ENCODE data around the gene CELF1. TPM values are rescaled to one million over a fixed set of nuclear protein-coding genes. Genes with fewer than 3 reads are reported as not detected.
A peak's percentile ranks its signal among the peaks of the same experiment; 100 is the strongest.

CELF1 gene
- total and polyA plus RNA-seq, 2 donors, result 35.2 to 125 TPM

DNA sequence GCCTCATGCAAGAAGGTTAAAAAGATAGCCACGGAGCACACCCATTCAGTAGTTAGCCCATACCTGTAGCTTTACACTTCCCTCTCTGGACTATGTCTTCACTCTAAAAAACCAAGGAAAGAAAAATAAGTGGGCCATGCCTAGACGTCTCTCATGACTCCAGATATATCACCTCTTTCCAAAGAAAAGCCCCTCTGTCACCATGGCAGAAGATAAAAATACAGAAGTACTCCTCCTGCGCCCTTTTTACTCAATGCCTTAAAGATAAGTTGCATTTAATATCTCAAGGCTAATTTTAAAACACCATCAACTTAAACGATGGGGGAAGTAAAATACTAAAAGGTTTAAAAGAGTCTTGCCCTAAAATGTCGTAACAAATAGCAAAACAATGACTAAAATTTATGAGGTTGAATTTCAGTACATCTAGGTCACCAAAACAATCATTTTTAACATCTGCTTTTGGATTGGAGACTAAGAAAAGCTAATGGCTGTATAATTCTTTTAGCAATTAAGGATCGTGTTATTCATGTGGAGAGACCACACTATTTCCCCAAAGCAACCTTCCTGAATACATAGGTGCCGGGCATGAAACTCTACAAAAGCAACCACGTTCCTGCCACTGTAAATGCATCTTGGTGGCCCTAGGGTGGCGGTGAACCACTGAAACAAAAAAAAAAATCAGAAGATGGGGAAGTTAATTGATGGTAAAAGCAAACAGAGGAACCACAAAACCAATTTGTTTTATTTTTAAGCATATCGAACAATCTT, 46.0 kb downstream of the CELF1 start:
- H3K4me1 ChIP-seq (ENCODE audit: insufficient read depth), result peaks cover 4% of the 10 kb centered on the region
- H3K36me3 ChIP-seq (ENCODE audit: insufficient read depth), result no peaks in the 10 kb centered on the region
- no peak for DNase-seq (ENCODE audit: extremely low spot score)
- no peak overlapping the region for H3K4me3 ChIP-seq (ENCODE audit: low read depth, low read length)
- H3K27ac ChIP-seq (ENCODE audit: low read depth), result no peak overlapping the region
- 50% methylated on average over 10 of the region's 10 CpGs for WGBS

DNA sequence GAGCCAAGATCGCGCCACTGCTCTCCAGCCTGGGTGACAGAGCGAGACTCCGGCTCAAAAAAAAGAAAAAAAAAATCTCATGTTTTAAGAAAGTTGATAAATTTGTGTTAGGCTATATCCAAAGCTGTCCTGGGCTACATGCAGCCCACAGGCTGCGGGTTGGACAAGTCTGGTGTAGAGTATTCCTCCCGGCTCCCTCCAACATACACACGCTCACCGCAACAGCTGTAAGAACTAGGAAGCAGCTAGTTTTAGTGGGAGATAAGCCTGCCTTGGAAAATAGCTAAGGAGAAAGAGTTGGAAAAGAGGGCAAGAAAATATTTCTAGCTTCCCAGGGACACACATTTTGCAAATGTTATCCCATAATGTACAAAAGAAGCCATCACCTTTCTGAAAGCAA, 46.6 kb downstream of the CELF1 start:
- Histone ChIP-seq H3K4me3 (ENCODE audit: low read depth, low read length) (no peak overlapping the region), H3K36me3 (ENCODE audit: insufficient read depth) (no peaks in the 10 kb centered on the region), H3K4me1 (ENCODE audit: insufficient read depth) (peaks cover 4% of the 10 kb centered on the region), H3K27ac (ENCODE audit: low read depth) (no peak overlapping the region)
- DNase-seq (ENCODE audit: extremely low spot score), result no peak
- 61% methylated on average over 8 of the region's 8 CpGs for WGBS

DNA sequence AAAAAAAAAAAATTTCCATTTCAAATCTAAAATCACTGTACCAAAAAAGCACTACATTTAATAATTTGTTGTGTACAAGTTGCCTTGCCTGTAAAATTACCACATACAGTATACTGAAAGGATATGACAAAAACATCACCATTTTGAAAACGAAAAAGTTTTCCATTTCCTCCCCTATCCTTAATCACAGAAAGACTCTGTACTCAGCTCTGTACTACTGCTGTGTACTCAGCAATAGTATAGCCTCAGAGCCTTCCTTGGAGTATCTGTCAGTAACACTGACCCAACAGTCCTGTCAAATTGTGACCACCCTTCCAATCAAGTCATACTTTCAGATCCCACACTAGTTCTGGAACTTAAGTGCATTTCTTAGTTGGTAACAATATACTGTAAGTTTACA, 48.0 kb downstream of the CELF1 start:
- Histone ChIP-seq H3K4me3 (ENCODE audit: low read depth, low read length) (no peak overlapping the region), H3K27ac (ENCODE audit: low read depth) (no peak overlapping the region), H3K36me3 (ENCODE audit: insufficient read depth) (no peaks in the 10 kb centered on the region), H3K4me1 (ENCODE audit: insufficient read depth) (peaks cover 4% of the 10 kb centered on the region)
- 83% methylated on average over 1 of the region's 1 CpG for WGBS
- DNase-seq (ENCODE audit: extremely low spot score), result no peak

DNA sequence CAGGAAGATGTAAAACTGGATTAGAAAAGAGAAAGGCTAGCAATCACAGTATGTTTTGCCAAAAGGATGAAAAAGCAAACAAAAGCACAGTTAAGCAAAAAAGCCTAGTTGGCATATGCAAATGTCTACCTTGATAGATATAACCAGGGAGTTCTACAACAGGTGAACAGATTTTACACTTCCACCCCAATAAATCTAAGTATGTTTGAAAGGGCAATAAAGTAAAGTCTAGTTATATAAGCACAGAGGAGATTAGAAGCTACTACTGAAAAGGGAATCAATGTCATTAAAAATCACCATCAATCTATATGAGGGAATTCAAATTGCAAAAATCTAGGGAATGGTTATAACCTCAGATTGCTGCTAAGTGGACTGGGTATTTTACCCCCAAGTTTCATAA, 49.7 kb downstream of the CELF1 start:
- DNase-seq (ENCODE audit: extremely low spot score), result no peak
- H3K36me3 ChIP-seq (ENCODE audit: insufficient read depth), result no peaks in the 10 kb centered on the region
- H3K27ac ChIP-seq (ENCODE audit: low read depth), result no peak overlapping the region
- H3K4me3 ChIP-seq (ENCODE audit: low read depth, low read length), result no peak overlapping the region
- peaks cover 3% of the 10 kb centered on the region for H3K4me1 ChIP-seq (ENCODE audit: insufficient read depth)

DNA sequence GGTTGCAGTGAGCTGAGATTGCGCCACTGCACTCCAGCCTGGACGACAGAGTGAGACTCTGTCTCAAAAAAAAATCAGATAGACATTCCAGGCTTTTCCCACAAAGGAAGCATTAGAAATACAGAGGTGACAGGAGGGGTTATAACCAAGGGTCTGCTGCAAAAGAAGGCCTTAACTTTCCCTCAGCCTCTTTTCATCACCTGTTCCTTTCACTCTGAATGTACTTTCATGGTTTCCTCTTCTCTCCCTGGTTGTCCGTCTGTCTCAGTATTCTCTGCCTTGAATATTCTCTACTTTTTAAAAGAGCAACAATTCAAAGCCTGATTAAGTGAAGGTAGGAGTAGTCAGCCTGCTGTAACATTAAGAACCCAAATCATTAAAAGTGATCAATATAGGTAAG, 50.2 kb downstream of the CELF1 start:
- no peaks in the 10 kb centered on the region for H3K36me3 ChIP-seq (ENCODE audit: insufficient read depth)
- no peak overlapping the region for H3K27ac ChIP-seq (ENCODE audit: low read depth)
- H3K4me3 ChIP-seq (ENCODE audit: low read depth, low read length), result no peak overlapping the region
- WGBS, result 77% methylated on average over 3 of the region's 3 CpGs
- DNase-seq (ENCODE audit: extremely low spot score), result no peak
- peaks cover 1% of the 10 kb centered on the region for H3K4me1 ChIP-seq (ENCODE audit: insufficient read depth)

DNA sequence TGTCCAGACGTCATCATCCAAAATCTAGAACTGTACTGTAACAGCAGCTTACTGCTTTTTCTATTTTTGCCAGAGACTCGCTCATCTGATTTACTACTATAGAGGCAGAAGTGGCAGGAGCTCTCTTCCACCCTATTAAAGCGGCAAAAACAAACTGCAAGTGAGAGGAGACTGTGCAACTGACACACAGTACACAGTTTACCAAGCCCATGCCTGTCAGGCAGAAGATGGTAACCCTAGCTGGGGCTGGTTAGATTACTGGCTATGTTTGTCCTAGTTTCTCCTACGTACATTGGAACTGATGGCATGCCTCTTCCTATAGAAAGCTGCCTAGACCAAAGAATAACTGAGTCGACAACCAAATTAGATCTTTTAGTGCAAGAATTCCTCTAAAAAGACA, 51.8 kb downstream of the CELF1 start:
- H3K27ac ChIP-seq (ENCODE audit: low read depth), result no peak overlapping the region
- 87% methylated on average over 5 of the region's 5 CpGs for WGBS

DNA sequence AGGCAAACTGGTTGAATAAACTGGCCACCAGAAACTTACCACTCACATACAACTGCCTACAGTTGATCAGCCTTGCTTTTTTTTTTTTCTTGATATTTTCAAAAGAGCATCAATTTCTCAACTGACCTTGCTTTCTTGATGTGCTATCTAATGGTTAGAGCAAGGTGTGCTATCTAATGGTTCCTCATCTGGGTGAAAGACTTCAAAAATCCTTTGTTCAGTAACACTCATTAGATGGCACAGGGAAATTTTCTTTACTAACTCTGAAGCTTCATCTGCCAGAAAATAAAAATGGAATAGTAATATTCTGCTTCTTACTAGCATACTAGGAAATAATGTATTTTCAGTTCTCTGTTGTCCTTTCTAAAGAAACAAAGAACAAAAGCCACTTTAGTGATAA, 52.8 kb downstream of the CELF1 start:
- Histone ChIP-seq H3K4me1 (ENCODE audit: insufficient read depth) (no peaks in the 10 kb centered on the region), H3K36me3 (ENCODE audit: insufficient read depth) (peaks cover 4% of the 10 kb centered on the region), H3K27ac (ENCODE audit: low read depth) (no peak overlapping the region), H3K4me3 (ENCODE audit: low read depth, low read length) (no peak overlapping the region)
- DNase-seq (ENCODE audit: extremely low spot score), result no peak

More for the DNA sequence above, 51.8 kb downstream of the CELF1 start:
- no peaks in the 10 kb centered on the region for H3K4me1 ChIP-seq (ENCODE audit: insufficient read depth)
- DNase-seq (ENCODE audit: extremely low spot score), result no peak
- peaks cover 2% of the 10 kb centered on the region for H3K36me3 ChIP-seq (ENCODE audit: insufficient read depth)
- no peak overlapping the region for H3K4me3 ChIP-seq (ENCODE audit: low read depth, low read length)

DNA sequence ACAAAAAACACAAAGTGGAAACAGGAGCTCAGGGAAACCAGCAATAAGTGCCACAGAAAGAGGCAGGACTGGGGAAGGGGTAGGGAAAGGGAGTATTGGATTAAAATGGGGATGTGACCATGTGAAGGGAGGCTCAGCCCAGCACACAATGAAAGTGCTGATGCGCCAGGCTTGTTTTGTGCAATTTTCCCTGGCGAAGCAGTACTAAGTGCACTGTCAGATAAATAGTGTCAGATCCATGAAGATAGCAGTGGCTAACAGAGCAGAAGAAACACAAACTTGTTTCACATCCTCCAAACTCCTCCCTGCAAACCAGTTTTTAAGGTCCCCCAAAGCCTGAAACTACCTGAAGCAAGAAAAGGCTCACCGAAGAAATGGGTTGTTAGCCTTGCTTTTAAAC, 53.3 kb downstream of the CELF1 start:
- 87% methylated on average over 3 of the region's 3 CpGs for WGBS
- no peak for DNase-seq (ENCODE audit: extremely low spot score)
- no peak overlapping the region for H3K27ac ChIP-seq (ENCODE audit: low read depth)
- no peaks in the 10 kb centered on the region for H3K4me1 ChIP-seq (ENCODE audit: insufficient read depth)
- peaks cover 4% of the 10 kb centered on the region for H3K36me3 ChIP-seq (ENCODE audit: insufficient read depth)
- H3K4me3 ChIP-seq (ENCODE audit: low read depth, low read length), result no peak overlapping the region

DNA sequence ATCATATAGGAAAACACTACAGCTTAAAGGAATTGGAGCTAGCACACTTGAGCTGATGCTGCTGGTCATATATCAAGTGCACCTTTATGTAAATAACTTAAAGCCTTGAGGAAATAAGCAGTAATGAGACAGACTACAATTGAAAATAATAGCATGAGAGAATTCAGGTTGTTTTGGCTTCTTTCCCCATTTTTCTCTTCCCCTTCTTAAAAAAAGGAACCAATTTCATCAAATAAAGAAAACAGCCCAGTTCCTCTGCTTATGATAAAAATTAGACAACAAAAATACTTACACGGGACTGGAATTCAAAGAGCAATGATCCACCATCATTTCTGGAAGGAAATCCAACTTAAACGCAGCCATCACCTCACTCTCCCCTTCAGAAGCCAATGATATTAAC, 53.8 kb downstream of the CELF1 start:
- Histone ChIP-seq H3K4me1 (ENCODE audit: insufficient read depth) (no peaks in the 10 kb centered on the region), H3K36me3 (ENCODE audit: insufficient read depth) (peaks cover 4% of the 10 kb centered on the region), H3K4me3 (ENCODE audit: low read depth, low read length) (no peak overlapping the region), H3K27ac (ENCODE audit: low read depth) (no peak overlapping the region)
- DNase-seq (ENCODE audit: extremely low spot score), result no peak
- WGBS, result 60% methylated on average over 2 of the region's 2 CpGs

DNA sequence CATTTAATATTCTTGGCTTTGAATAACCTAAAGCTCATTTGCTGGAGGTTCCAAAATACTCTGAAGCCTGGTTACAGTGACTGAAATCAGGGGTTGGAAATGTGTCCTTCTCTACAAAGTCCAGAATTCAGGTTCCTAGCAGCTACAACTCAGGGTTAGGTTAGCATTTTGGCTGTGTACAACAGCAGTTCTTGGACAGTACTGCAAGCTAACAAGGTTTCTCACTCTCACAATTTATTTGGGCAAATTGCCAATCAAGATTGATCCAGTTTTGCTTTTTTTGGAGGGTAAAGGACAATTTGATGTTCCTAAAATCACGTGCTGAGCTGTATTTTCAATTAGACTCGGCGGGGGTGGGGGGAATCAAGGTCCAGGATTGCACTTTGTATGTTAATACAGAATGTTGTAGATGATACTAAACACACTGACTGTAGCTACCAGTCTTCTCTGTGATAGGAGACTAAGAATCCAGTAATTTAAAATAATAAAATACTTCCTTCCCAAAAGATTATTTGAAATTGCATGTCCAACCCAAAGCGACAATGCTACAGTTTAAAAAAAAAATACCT, 54.3 kb downstream of the CELF1 start:
- H3K36me3 ChIP-seq (ENCODE audit: insufficient read depth), result peaks cover 4% of the 10 kb centered on the region
- no peak overlapping the region for H3K4me3 ChIP-seq (ENCODE audit: low read depth, low read length)
- no peaks in the 10 kb centered on the region for H3K4me1 ChIP-seq (ENCODE audit: insufficient read depth)
- H3K27ac ChIP-seq (ENCODE audit: low read depth), result no peak overlapping the region
- WGBS, result 82% methylated on average over 4 of the region's 4 CpGs
- DNase-seq (ENCODE audit: extremely low spot score), result no peak

DNA sequence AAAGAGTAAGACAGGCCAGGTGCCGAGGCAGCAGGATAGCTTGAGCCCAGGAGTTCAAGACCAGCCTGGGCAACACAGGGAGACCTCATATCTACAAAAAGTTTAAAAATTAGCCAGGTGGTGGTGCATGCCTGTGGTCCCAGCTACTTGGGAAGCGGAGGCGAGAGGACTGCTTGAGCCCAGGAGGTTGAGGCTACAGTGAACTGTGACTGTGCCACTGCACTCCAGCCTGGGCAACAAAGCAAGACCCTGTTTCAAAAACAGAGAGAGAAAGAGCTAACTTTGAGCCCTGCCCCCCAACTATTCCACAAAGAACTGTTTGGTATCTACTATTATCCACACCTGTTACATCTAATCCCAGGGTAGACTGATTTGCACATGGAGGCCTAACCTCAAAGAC, 54.8 kb downstream of the CELF1 start:
- H3K27ac ChIP-seq (ENCODE audit: low read depth), result no peak overlapping the region
- H3K36me3 ChIP-seq (ENCODE audit: insufficient read depth), result peaks cover 4% of the 10 kb centered on the region
- WGBS, result 96% methylated on average over 3 of the region's 3 CpGs
- no peak for DNase-seq (ENCODE audit: extremely low spot score)
- H3K4me3 ChIP-seq (ENCODE audit: low read depth, low read length), result no peak overlapping the region
- no peaks in the 10 kb centered on the region for H3K4me1 ChIP-seq (ENCODE audit: insufficient read depth)

DNA sequence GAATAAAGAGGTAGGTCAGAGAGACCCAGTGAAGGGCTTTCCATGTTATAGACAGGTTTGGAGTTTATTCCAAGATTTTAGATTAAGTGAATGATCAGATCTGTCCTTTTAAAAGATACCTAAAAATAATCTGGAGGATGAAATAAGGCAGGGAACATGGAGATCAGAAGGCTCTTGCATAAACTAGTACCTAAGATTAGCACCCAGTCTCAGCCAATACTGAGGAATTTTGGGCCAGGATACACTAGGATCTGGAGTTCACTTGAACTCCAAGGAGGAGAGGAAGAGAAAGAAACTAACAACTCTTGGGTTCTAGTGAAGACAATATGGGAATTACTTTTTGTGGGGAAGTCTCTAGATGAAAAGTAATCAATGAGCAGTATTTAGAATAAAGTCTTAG, 56.1 kb downstream of the CELF1 start:
- Histone ChIP-seq H3K36me3 (ENCODE audit: insufficient read depth) (peaks cover 4% of the 10 kb centered on the region), H3K4me3 (ENCODE audit: low read depth, low read length) (no peak overlapping the region), H3K4me1 (ENCODE audit: insufficient read depth) (no peaks in the 10 kb centered on the region), H3K27ac (ENCODE audit: low read depth) (no peak overlapping the region)
- DNase-seq (ENCODE audit: extremely low spot score), result no peak

DNA sequence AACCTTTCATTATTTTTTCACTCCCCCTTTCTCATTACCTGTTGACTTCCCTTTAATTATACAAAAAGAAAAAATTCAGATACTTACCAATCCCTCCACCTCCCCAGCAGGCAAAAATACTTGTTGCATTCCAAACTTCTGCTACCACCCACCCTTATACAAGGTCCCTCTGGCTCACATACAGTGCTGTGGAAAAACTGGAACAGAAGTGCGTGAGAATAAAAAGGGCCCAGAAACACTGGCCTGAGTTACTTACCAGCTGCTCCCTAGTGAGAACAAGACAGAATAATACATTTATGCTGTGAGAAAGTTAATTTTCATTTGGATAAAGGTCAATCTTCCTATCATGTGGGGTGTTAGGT, 57.1 kb downstream of the CELF1 start:
- peaks cover 4% of the 10 kb centered on the region for H3K36me3 ChIP-seq (ENCODE audit: insufficient read depth)
- DNase-seq (ENCODE audit: extremely low spot score), result no peak
- H3K27ac ChIP-seq (ENCODE audit: low read depth), result no peak overlapping the region
- WGBS, result 70% methylated on average over 1 of the region's 1 CpG
- H3K4me3 ChIP-seq (ENCODE audit: low read depth, low read length), result no peak overlapping the region
- no peaks in the 10 kb centered on the region for H3K4me1 ChIP-seq (ENCODE audit: insufficient read depth)

DNA sequence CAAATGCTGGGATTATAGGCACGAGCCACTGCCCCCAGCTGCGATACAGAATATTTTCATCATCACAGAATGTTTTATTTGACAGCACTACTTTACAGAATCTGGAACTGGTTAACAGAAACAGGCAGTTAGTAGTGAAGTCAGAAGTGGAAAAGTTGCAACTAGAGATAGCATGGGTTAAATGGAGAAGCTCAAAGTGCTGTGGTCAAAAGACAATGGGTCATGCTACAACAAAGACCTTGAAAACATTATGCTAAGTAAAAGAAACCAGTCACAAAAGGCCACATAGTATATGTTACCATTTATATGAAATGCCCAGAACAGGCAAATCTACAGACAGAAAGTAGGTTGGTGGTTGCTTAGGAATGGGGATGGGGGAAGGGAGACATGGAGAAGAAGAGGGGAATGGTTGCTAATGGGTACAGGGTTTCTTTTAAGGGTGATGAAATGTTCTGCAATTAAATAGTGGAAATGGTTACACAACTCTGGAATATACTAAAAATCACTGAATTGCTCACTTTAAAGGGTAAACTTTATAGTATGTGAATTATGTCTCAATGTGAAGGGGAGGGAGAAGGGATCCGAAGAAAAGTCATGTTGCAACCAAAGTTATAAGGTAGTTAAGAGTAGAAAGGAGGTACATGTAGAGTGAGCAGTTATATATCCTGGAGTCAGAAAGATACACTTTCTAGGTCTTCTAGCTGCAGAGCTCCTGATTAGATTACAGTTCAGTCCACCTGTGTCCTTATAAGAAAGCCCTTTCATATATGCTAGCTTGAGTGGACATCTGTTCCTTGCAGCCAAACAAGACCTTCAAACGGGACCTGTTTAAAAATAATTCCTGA, 57.7 kb downstream of the CELF1 start:
- WGBS, result 53% methylated on average over 4 of the region's 4 CpGs
- Histone ChIP-seq H3K27ac (ENCODE audit: low read depth) (peak overlapping the region; percentile 5), H3K4me3 (ENCODE audit: low read depth, low read length) (no peak overlapping the region), H3K36me3 (ENCODE audit: insufficient read depth) (peaks cover 4% of the 10 kb centered on the region), H3K4me1 (ENCODE audit: insufficient read depth) (no peaks in the 10 kb centered on the region)
- DNase-seq (ENCODE audit: extremely low spot score), result no peak

Data from urinary bladder (tissue), 4 donors.